Calu3 (cell line): ENCODE results near the gene USP24. TPM values are rescaled to one million over a fixed set of nuclear protein-coding genes. Genes with fewer than 3 reads are reported as not detected.

Experiments used
- BruUV-seq: library from RNA; stranded (reverse); fragments of 400-500 nt; replicated peaks from 2 replicates; lab custom pipeline; 2021; lab: Mats Ljungman, UMichigan
- CTCF ChIA-PET: fragments of 300-600 bp; sonication (Branson Sonifier 250); formaldehyde crosslinking; loops from one replicate; lab custom pipeline; 2022; ENCODE audit warnings: antibody characterized with exemption; lab: Charles Lee
- DNase-seq: peaks from one replicate; pipeline ENCODE4 v3.0.0; 2022
- H3K27ac Mint-ChIP-seq: one replicate; pipeline ENCODE4 v1.8.0; 2022; ENCODE audit warnings: mixed read lengths; ENCODE audit not compliant: unreplicated experiment
- H3K27me3 Mint-ChIP-seq: one replicate; pipeline ENCODE4 v1.8.0; 2022; ENCODE audit warnings: mixed read lengths; ENCODE audit not compliant: unreplicated experiment
- H3K36me3 Mint-ChIP-seq: one replicate; pipeline ENCODE4 v1.8.0; 2022; ENCODE audit warnings: mild to moderate bottlenecking, moderate library complexity, mixed read lengths; ENCODE audit not compliant: insufficient read depth, unreplicated experiment
- H3K4me1 Mint-ChIP-seq: one replicate; pipeline ENCODE4 v1.8.0; 2022; ENCODE audit warnings: mild to moderate bottlenecking, low read depth, mixed read lengths; ENCODE audit not compliant: unreplicated experiment
- H3K4me3 Mint-ChIP-seq: one replicate; pipeline ENCODE4 v1.8.0; 2022; ENCODE audit warnings: mild to moderate bottlenecking, low read depth, moderate library complexity, mixed read lengths; ENCODE audit not compliant: unreplicated experiment
- H3K9me3 Mint-ChIP-seq: one replicate; pipeline ENCODE4 v1.8.0; 2022; ENCODE audit warnings: low read depth, mixed read lengths; ENCODE audit not compliant: unreplicated experiment
- CTCF ChIP-seq: fragments of 200-600 bp; IDR thresholded peaks from one replicate; pipeline ENCODE4 v1.8.0; 2022; ENCODE audit warnings: antibody characterized with exemption; ENCODE audit not compliant: unreplicated experiment
- intact Hi-C: fragments of 100-400 bp; cut with micrococcal nuclease; formaldehyde crosslinking; loops from one replicate; pipeline ENCODE4 v1.10.0; 2022; ENCODE audit not compliant: unreplicated experiment
- total RNA-seq: library from RNA; stranded (reverse); gene quantifications from 2 replicates; pipeline ENCODE4 v1.2.3, GENCODE V29; 2022

USP24 gene
- total RNA-seq, 1 experiment from 2014 or later = 45.3 TPM

DNA sequence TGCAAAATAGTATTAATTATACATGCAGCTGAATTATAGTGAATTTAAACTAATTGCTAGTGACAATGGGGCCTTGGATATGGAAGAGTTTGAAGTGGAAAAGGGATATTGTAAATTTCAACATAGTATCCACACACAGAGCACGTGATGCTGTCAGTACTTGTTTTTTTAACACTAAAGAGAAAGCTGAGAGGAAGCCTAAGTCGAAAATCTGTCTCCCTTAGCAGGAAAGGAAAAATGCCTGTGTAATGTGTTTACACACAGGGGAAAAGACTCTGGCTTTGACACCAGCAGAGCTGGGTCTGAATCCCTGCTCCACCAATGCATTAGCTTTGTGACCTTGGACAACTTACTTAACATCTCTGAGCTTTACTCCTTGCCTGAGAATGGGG lies 133.3 kb downstream of the USP24 start:
- BruUV-seq = no TSS peak
- Mint-ChIP-seq H3K4me1 (peaks cover 9% of the 10 kb centered on the region), H3K9me3 (no peaks in the 10 kb centered on the region), H3K4me3 (no peak overlapping the region), H3K27me3 (no peaks in the 10 kb centered on the region), H3K36me3 (peaks cover 32% of the 10 kb centered on the region), H3K27ac (no peak overlapping the region)
- no peak for DNase-seq
- no peak for TF ChIP-seq CTCF
- CTCF ChIA-PET = no interaction called here
- intact Hi-C loops = no loop called here

- no peak for DNase-seq
- intact Hi-C loops = no loop called here
- CTCF ChIA-PET = no interaction called here
Measured at GRCh38 chr1:55081188-55081904, 133.8 kb downstream of the USP24 start.

DNA sequence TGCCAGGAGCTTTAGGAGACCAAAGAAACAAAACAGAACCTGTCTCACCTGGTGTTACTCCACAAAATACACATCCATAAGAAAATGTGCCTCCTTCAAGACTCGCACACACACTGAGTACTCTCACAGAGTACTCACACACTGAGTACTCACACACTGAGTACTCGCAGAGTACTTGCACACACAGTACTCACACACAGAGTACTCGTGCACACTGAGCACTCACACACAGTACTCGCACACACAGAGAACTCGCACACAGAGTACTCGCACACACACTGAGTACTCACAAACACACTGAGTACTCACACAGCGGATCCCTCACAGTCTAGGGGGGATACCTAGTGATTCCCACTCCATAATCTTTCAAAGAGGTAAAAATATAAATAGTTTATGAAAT lies 135.5 kb downstream of the USP24 start:
- intact Hi-C loops = no loop called here
- TF ChIP-seq CTCF = no peak

More at GRCh38 chr1:55081188-55081904, 133.8 kb downstream of the USP24 start:
- H3K36me3 Mint-ChIP-seq = peaks cover 38% of the 10 kb centered on the region
- no peak for TF ChIP-seq CTCF
- H3K4me1 Mint-ChIP-seq = peaks cover 9% of the 10 kb centered on the region
- no peak overlapping the region for H3K4me3 Mint-ChIP-seq
- H3K27ac Mint-ChIP-seq = no peak overlapping the region
- H3K27me3 Mint-ChIP-seq = no peaks in the 10 kb centered on the region
- BruUV-seq = no TSS peak
- H3K9me3 Mint-ChIP-seq = no peaks in the 10 kb centered on the region

GRCh38 chr1:55078470-55078869 lies 136.7 kb downstream of the USP24 start:
- no peak for TF ChIP-seq CTCF
- no TSS peak for BruUV-seq
- CTCF ChIA-PET = interaction anchor here (0.6 kb wide), 1 partner anchor 38 kb away, joined by 6 read pairs; no protein-coding TSS in a partner anchor
- Mint-ChIP-seq H3K9me3 (no peaks in the 10 kb centered on the region), H3K4me1 (peaks cover 9% of the 10 kb centered on the region), H3K27me3 (no peaks in the 10 kb centered on the region), H3K27ac (no peak overlapping the region), H3K4me3 (no peak overlapping the region), H3K36me3 (peaks cover 44% of the 10 kb centered on the region)
- DNase-seq = no peak
- intact Hi-C loops = no loop called here

More for the DNA sequence above, 135.5 kb downstream of the USP24 start:
- H3K27ac Mint-ChIP-seq = no peak overlapping the region
- H3K27me3 Mint-ChIP-seq = no peaks in the 10 kb centered on the region
- H3K36me3 Mint-ChIP-seq = peaks cover 42% of the 10 kb centered on the region
- H3K4me3 Mint-ChIP-seq = no peak overlapping the region
- H3K4me1 Mint-ChIP-seq = peaks cover 9% of the 10 kb centered on the region
- CTCF ChIA-PET = no interaction called here
- DNase-seq = no peak
- no TSS peak for BruUV-seq
- no peaks in the 10 kb centered on the region for H3K9me3 Mint-ChIP-seq
